Upper lobe of right lung (tissue), 1 donor: ENCODE data around the gene C16orf78. TPM values are rescaled to one million over a fixed set of nuclear protein-coding genes. Genes with fewer than 3 reads are reported as not detected.

Experiments
- ATAC-seq: fragments of 200-7000 bp; cut with Tn5 transposase; one replicate; pipeline ENCODE4 v1.9.1; 2020; ENCODE audit warnings: mild to moderate bottlenecking, moderate library complexity
- DNase-seq: peaks from one replicate; pipeline ENCODE4 v3.0.0-alpha.2; 2020
- H3K27ac ChIP-seq: fragments of 200-600 bp; one replicate; pipeline ENCODE4 v1.8.0; 2022
- H3K27me3 ChIP-seq: fragments of 200-600 bp; one replicate; pipeline ENCODE4 v1.8.0; 2022; ENCODE audit warnings: mild to moderate bottlenecking
- H3K36me3 ChIP-seq: fragments of 200-600 bp; one replicate; pipeline ENCODE4 v1.8.0; 2022
- H3K4me1 ChIP-seq: fragments of 200-600 bp; one replicate; pipeline ENCODE4 v1.8.0; 2022
- H3K4me3 ChIP-seq: fragments of 200-600 bp; one replicate; pipeline ENCODE4 v1.8.0; 2022; ENCODE audit warnings: mild to moderate bottlenecking
- H3K9me3 ChIP-seq: fragments of 200-600 bp; one replicate; pipeline ENCODE4 v1.8.0; 2022
- CTCF ChIP-seq: fragments of 200-600 bp; IDR thresholded peaks from one replicate; pipeline ENCODE4 v1.8.0; 2022; ENCODE audit warnings: antibody characterized with exemption
- intact Hi-C: fragments of 100-400 bp; cut with DNase I; formaldehyde crosslinking; loops from one replicate; pipeline ENCODE4 v1.11.0; 2022
- total RNA-seq: library from RNA; stranded (reverse); fragmentation: NEBNext Ultra II Directional; extraction: Animal tissue kit (Norgen Biotek cat#: 25700); gene quantifications from one replicate; pipeline ENCODE4 v1.2.1, GENCODE V29; 2021
- donor health status: DM: no; HTN: yes; CAD: no; lungs with severe emphysema.

Gene C16orf78
- total RNA-seq, 1 donor from 2014 or later, result not detected

GRCh38 chr16:49344401-49344800, 29.2 kb upstream of the C16orf78 start:
- H3K27me3 ChIP-seq, result peaks cover 5% of the 10 kb centered on the region
- ATAC-seq, result no peak
- intact Hi-C loops, result no loop called here
- no peak overlapping the region for H3K27ac ChIP-seq
- H3K4me1 ChIP-seq, result no peaks in the 10 kb centered on the region
- no peaks in the 10 kb centered on the region for H3K36me3 ChIP-seq
- TF ChIP-seq CTCF, result no peak
- DNase-seq, result no peak
- no peak overlapping the region for H3K4me3 ChIP-seq
- H3K9me3 ChIP-seq, result no peaks in the 10 kb centered on the region

GRCh38 chr16:49345829-49346228, 27.8 kb upstream of the C16orf78 start:
- Histone ChIP-seq H3K36me3 (no peaks in the 10 kb centered on the region), H3K27me3 (peaks cover 5% of the 10 kb centered on the region), H3K27ac (no peak overlapping the region), H3K4me1 (no peaks in the 10 kb centered on the region), H3K9me3 (no peaks in the 10 kb centered on the region), H3K4me3 (no peak overlapping the region)
- DNase-seq (no peak), ATAC-seq (no peak)
- no peak for TF ChIP-seq CTCF
- intact Hi-C loops, result no loop called here

- no peaks in the 10 kb centered on the region for H3K4me1 ChIP-seq
- intact Hi-C loops, result no loop called here
- H3K27ac ChIP-seq, result no peak overlapping the region
- H3K4me3 ChIP-seq, result no peak overlapping the region
- H3K27me3 ChIP-seq, result peaks cover 5% of the 10 kb centered on the region
- no peaks in the 10 kb centered on the region for H3K36me3 ChIP-seq
- TF ChIP-seq CTCF, result no peak
- ATAC-seq, result no peak
- DNase-seq, result no peak
- H3K9me3 ChIP-seq, result no peaks in the 10 kb centered on the region
Observed at GRCh38 chr16:49346459-49346858, 27.1 kb upstream of the C16orf78 start.

GRCh38 chr16:49347476-49347875, 26.1 kb upstream of the C16orf78 start:
- no peak for TF ChIP-seq CTCF
- Histone ChIP-seq H3K4me3 (no peak overlapping the region), H3K27ac (no peak overlapping the region), H3K27me3 (peaks cover 5% of the 10 kb centered on the region), H3K9me3 (no peaks in the 10 kb centered on the region), H3K36me3 (no peaks in the 10 kb centered on the region), H3K4me1 (no peaks in the 10 kb centered on the region)
- DNase-seq, result no peak
- no peak for ATAC-seq
- intact Hi-C loops, result no loop called here

- DNase-seq (no peak), ATAC-seq (no peak)
- Histone ChIP-seq H3K36me3 (no peaks in the 10 kb centered on the region), H3K27ac (no peak overlapping the region), H3K4me1 (no peaks in the 10 kb centered on the region), H3K27me3 (peaks cover 5% of the 10 kb centered on the region), H3K9me3 (no peaks in the 10 kb centered on the region), H3K4me3 (no peak overlapping the region)
- TF ChIP-seq CTCF, result no peak
- intact Hi-C loops, result no loop called here
Observed at GRCh38 chr16:49348408-49349176, 25.0 kb upstream of the C16orf78 start.
